T-helper 1 cell treated with Interleukin-12 subunit alpha and Interleukin-12 subunit beta and Interleukin-4 antibody, amounts not matched to agents 30 ng/mL and 1 ng/mL, for 36 hours (primary cell): ENCODE data around the gene CADPS2. TPM values are rescaled to one million over a fixed set of nuclear protein-coding genes. Genes with fewer than 3 reads are reported as not detected.
"Not testable (repeated sequence)": the region's sequence is repeated elsewhere in the genome, so short reads cannot be mapped to it uniquely, and the experiment has no call there.

Experiments used
- intact Hi-C: fragments of 100-400 bp; cut with micrococcal nuclease; formaldehyde crosslinking; loops from one replicate; pipeline ENCODE4 v1.15.1; 2024
- total RNA-seq: library from RNA; stranded (reverse); gene quantifications from 2 replicates; pipeline ENCODE4 v1.2.3, GENCODE V29; 2022

CADPS2 gene
- total RNA-seq, 1 donor from 2014 or later = not detected

- intact Hi-C loops = no loop called here
Measured at GRCh38 chr7:122717356-122718089, 168.7 kb downstream of the CADPS2 start.

- intact Hi-C loops = no loop called here
Measured at GRCh38 chr7:122715183-122715582, 171.1 kb downstream of the CADPS2 start.

- intact Hi-C loops = no loop called here
Measured at GRCh38 chr7:122710916-122711315, 175.3 kb downstream of the CADPS2 start.

GRCh38 chr7:122709930-122710646 is 176.2 kb downstream of the CADPS2 start:
- intact Hi-C loops = no loop called here

- intact Hi-C loops = no loop called here
Measured at GRCh38 chr7:122706836-122707235, 179.4 kb downstream of the CADPS2 start.

- intact Hi-C loops = no loop called here
Measured at GRCh38 chr7:122702872-122703510, 183.3 kb downstream of the CADPS2 start, which contains the start of gene RNF148. Gene RNF148, minus strand, starts transcription at chr7:122702922. Its CDS starts 172 bp downstream, at chr7:122702750.

GRCh38 chr7:122699017-122699416 is 187.2 kb downstream of the CADPS2 start, which contains the start of gene RNF133:
Gene RNF133, minus strand, starts transcription at chr7:122699117. Its CDS starts 199 bp downstream, at chr7:122698918.
- intact Hi-C loops = no loop called here

GRCh38 chr7:122695816-122696215 is 190.4 kb downstream of the CADPS2 start:
- intact Hi-C loops = no loop called here

GRCh38 chr7:122694697-122695096 is 191.6 kb downstream of the CADPS2 start:
- intact Hi-C loops = no loop called here

- intact Hi-C loops = no loop called here
Measured at GRCh38 chr7:122692769-122693309, 193.4 kb downstream of the CADPS2 start.

- intact Hi-C loops = no loop called here
Measured at GRCh38 chr7:122691569-122692235, 194.6 kb downstream of the CADPS2 start.

- intact Hi-C loops = no loop called here
Measured at GRCh38 chr7:122689346-122690109, 196.7 kb downstream of the CADPS2 start.

GRCh38 chr7:122688400-122688998 is 197.8 kb downstream of the CADPS2 start:
- intact Hi-C loops = no loop called here

- intact Hi-C loops = no loop called here
Measured at GRCh38 chr7:122686360-122686878, 199.8 kb downstream of the CADPS2 start.

GRCh38 chr7:122684504-122684903 is 201.8 kb downstream of the CADPS2 start:
- intact Hi-C loops = no loop called here

GRCh38 chr7:122682815-122683550 is 203.3 kb downstream of the CADPS2 start:
- intact Hi-C loops = no loop called here

GRCh38 chr7:122681186-122681585 is 205.1 kb downstream of the CADPS2 start:
- intact Hi-C loops = not testable (repeated sequence)

- intact Hi-C loops = no loop called here
Measured at GRCh38 chr7:122679813-122680212, 206.4 kb downstream of the CADPS2 start.

GRCh38 chr7:122679269-122679709 is 207.0 kb downstream of the CADPS2 start:
- intact Hi-C loops = not testable (repeated sequence)
